ENCODE data around the gene CPSF4L. TPM values are rescaled to one million over a fixed set of nuclear protein-coding genes. Genes with fewer than 3 reads are reported as not detected.

Gene CPSF4L
- total RNA-seq, 1 experiment from 2014 or later = not detected

GRCh38 chr17:73305845-73306836, 44.5 kb upstream of the CPSF4L start:
- POLR2A ChIA-PET = interaction anchor here (0.6 to 0.9 kb wide), 2 partner anchors 11 to 609 kb away, joined by 3 to 5 read pairs; no protein-coding TSS in a partner anchor
- TF ChIP-seq POLR2AphosphoS5 (IDR thresholded peaks at IDR 0.05; ENCODE audit: low read depth, low read length) (no peak), TCF7L2 (IDR thresholded peaks at IDR 0.05; ENCODE audit: low read depth, low read length) (no peak), CTCF (IDR thresholded peaks at IDR 0.05) (no peak), SIN3A (IDR thresholded peaks at IDR 0.05; ENCODE audit: borderline replicate concordance, insufficient read depth, low read depth, low read length) (no peak), REST (IDR thresholded peaks at IDR 0.05; ENCODE audit: insufficient read depth in 1 of 2, low read depth in 2 of 2, low read length in 1 of 2) (no peak)
- ATAC-seq (no peak), DNase-seq (ENCODE audit: low read depth, low spot score) (no peak)
- Histone ChIP-seq H3K27me3 (ENCODE audit: control insufficient read depth, insufficient read depth, low read length) (no peaks in the 10 kb centered on the region), H3K36me3 (ENCODE audit: control insufficient read depth, insufficient read depth, low read length) (no peaks in the 10 kb centered on the region), H3K27ac (ENCODE audit: low read length) (peak overlapping the region; percentile 97), H3K4me3 (ENCODE audit: low read depth in 2 of 2, low read length in 2 of 2) (peak overlapping the region in 1 of 2 experiments; percentile 57; a peak in 3 of 4 replicates), H3K4me1 (ENCODE audit: control insufficient read depth, insufficient read depth, low read length) (peaks cover 67% of the 10 kb centered on the region), H3K9me3 (ENCODE audit: control insufficient read depth, insufficient read depth, low read depth, low read length) (no peaks in the 10 kb centered on the region)
- intact Hi-C loops (cut with micrococcal nuclease; ENCODE audit: unreplicated experiment) = loop anchor here (5.0 kb wide), 1 partner anchor 61 kb away; no protein-coding TSS in a partner anchor
- BruUV-seq (replicated peaks) = no TSS peak
- in situ Hi-C loops (cut with HindIII; ENCODE audit: low pct_unique_long_range_greater_than_20kb, low sequenced_read_pairs) = no loop called here
- CTCF ChIA-PET = interaction anchor here (0.6 to 1.2 kb wide), 2 partner anchors 12 to 579 kb away, joined by 3 to 5 read pairs; no protein-coding TSS in a partner anchor

GRCh38 chr17:73304971-73305812, 43.5 kb upstream of the CPSF4L start:
- H3K27me3 ChIP-seq (ENCODE audit: control insufficient read depth, insufficient read depth, low read length) = no peaks in the 10 kb centered on the region
- ChIA-PET POLR2A (no interaction called here), CTCF (interaction anchor here (0.6 kb wide), 1 partner anchor 18 kb away, joined by 3 read pairs; no protein-coding TSS in a partner anchor)
- H3K9me3 ChIP-seq (ENCODE audit: control insufficient read depth, insufficient read depth, low read depth, low read length) = no peaks in the 10 kb centered on the region
- DNase-seq (ENCODE audit: low read depth, low spot score) (no peak), ATAC-seq (peak; percentile 68)
- H3K4me1 ChIP-seq (ENCODE audit: control insufficient read depth, insufficient read depth, low read length) = peaks cover 76% of the 10 kb centered on the region
- peak overlapping the region; percentile 25 to 57 for H3K4me3 ChIP-seq (ENCODE audit: low read depth in 2 of 2, low read length in 2 of 2)
- no TSS peak for BruUV-seq (replicated peaks)
- H3K36me3 ChIP-seq (ENCODE audit: control insufficient read depth, insufficient read depth, low read length) = no peaks in the 10 kb centered on the region
- intact Hi-C loops (cut with micrococcal nuclease; ENCODE audit: unreplicated experiment) = loop anchor here (5.0 kb wide), 1 partner anchor 62 kb away; no protein-coding TSS in a partner anchor
- peak overlapping the region; percentile 97 for H3K27ac ChIP-seq (ENCODE audit: low read length)
- in situ Hi-C loops (cut with HindIII; ENCODE audit: low pct_unique_long_range_greater_than_20kb, low sequenced_read_pairs) = no loop called here
- TF ChIP-seq SIN3A (IDR thresholded peaks at IDR 0.05; ENCODE audit: borderline replicate concordance, insufficient read depth, low read depth, low read length) (no peak), POLR2AphosphoS5 (IDR thresholded peaks at IDR 0.05; ENCODE audit: low read depth, low read length) (peak; percentile 54; the same call in 1 of the 2 replicates), TCF7L2 (IDR thresholded peaks at IDR 0.05; ENCODE audit: low read depth, low read length) (no peak)

Data from Panc1 (cell line).